Stimulated activated CD8-positive, alpha-beta memory T cell treated with anti-CD3 and anti-CD28 coated beads, Interleukin-12 subunit alpha, Interleukin-12 subunit beta, amount 100 ng/mL, for 24 hours (primary cell): ENCODE results near the gene SRGAP1.
"Not testable (repeated sequence)": the region's sequence is repeated elsewhere in the genome, so short reads cannot be mapped to it uniquely, and the experiment has no call there.

ENCODE experiments used
- DNase-seq: peaks from one replicate; pipeline ENCODE4 v3.0.0-alpha.2; 2020; ENCODE audit errors: extremely low read depth

The SRGAP1 gene

GRCh38 chr12:64170024-64170423 is 325.5 kb downstream of the SRGAP1 start:
- DNase-seq, result no peak

GRCh38 chr12:64170730-64171129 is 326.2 kb downstream of the SRGAP1 start:
- no peak for DNase-seq

GRCh38 chr12:64171715-64172114 is 327.2 kb downstream of the SRGAP1 start:
- no peak for DNase-seq

- DNase-seq, result no peak
These were observed 327.9 kb downstream of the SRGAP1 start for GRCh38 chr12:64172143-64172970.

GRCh38 chr12:64173456-64173855 is 329.0 kb downstream of the SRGAP1 start:
- DNase-seq, result no peak

GRCh38 chr12:64175254-64175945 is 330.9 kb downstream of the SRGAP1 start:
- DNase-seq, result no peak

- DNase-seq, result no peak
These were observed 332.5 kb downstream of the SRGAP1 start for GRCh38 chr12:64177001-64177400.

GRCh38 chr12:64178122-64178521 is 333.6 kb downstream of the SRGAP1 start:
- DNase-seq, result no peak

GRCh38 chr12:64180951-64181350 is 336.5 kb downstream of the SRGAP1 start:
- DNase-seq, result no peak

- DNase-seq, result no peak
These were observed 337.2 kb downstream of the SRGAP1 start for GRCh38 chr12:64181430-64182291.

- DNase-seq, result no peak
These were observed 339.7 kb downstream of the SRGAP1 start for GRCh38 chr12:64184216-64184615.

- DNase-seq, result no peak
These were observed 342.3 kb downstream of the SRGAP1 start for GRCh38 chr12:64186789-64187188.

- DNase-seq, result no peak
These were observed 342.9 kb downstream of the SRGAP1 start for GRCh38 chr12:64187370-64187769.

- DNase-seq, result no peak
These were observed 343.3 kb downstream of the SRGAP1 start for GRCh38 chr12:64187794-64188193.

- DNase-seq, result no peak
These were observed 345.0 kb downstream of the SRGAP1 start for GRCh38 chr12:64189530-64189929.

- DNase-seq, result no peak
These were observed 345.6 kb downstream of the SRGAP1 start for GRCh38 chr12:64190140-64190539.

GRCh38 chr12:64192644-64193444 is 348.3 kb downstream of the SRGAP1 start:
- DNase-seq, result no peak

- DNase-seq, result no peak
These were observed 349.4 kb downstream of the SRGAP1 start for GRCh38 chr12:64193931-64194330.

GRCh38 chr12:64194333-64195149 is 350.0 kb downstream of the SRGAP1 start:
- no peak for DNase-seq

GRCh38 chr12:64195841-64196240 is 351.3 kb downstream of the SRGAP1 start:
- not testable (repeated sequence) for DNase-seq

- DNase-seq, result no peak
These were observed 358.5 kb downstream of the SRGAP1 start for GRCh38 chr12:64203036-64203435.
